GM18868 (cell line): Measurements from ENCODE around the gene CCNL1.
A peak's percentile ranks its signal among the peaks of the same experiment; 100 is the strongest.

Experiments used
- ATAC-seq: cut with Tn5 transposase; IDR thresholded peaks from one replicate; pipeline ENCODE4 v1.9.1; 2021; ENCODE audit warnings: mild to moderate bottlenecking, moderate library complexity; ENCODE audit not compliant: unreplicated experiment

Gene CCNL1

DNA sequence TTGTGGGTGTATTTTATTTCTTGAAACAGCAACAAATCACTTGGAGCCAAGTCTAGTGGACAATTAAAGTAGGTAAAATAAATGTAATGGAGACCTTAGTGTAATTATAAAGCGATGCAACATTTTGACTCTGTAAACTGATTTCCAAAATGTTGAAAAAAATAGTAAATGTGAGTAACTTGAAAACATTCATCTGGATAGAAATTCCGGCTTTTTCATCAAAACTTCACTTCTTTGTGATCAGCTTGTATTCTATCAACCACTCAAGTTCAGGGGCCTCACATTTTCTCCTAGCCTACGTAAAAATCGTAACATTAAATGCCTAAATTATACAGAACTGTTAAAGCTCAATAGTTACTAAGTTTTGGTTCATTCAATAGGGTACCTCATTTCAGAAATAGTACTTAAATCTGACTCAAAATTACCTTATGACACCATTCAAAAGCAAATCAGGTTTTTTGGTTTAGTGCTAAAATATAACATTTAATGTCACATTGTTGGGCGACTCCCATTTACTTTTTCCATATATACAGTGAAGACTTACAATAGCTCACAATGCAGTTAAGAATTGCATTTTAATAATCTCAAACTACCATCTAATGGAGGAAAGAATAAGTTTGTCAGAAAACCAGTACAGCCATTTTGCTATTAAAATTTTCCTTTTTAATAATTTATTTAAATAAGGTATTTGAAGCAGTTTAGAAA is 12.7 kb downstream of the CCNL1 start:
- no peak for ATAC-seq

- no peak for ATAC-seq
These were observed 14.2 kb downstream of the CCNL1 start for GRCh38 chr3:157145606-157146322.

- no peak for ATAC-seq
These were observed 17.6 kb downstream of the CCNL1 start for GRCh38 chr3:157142315-157142714.

DNA sequence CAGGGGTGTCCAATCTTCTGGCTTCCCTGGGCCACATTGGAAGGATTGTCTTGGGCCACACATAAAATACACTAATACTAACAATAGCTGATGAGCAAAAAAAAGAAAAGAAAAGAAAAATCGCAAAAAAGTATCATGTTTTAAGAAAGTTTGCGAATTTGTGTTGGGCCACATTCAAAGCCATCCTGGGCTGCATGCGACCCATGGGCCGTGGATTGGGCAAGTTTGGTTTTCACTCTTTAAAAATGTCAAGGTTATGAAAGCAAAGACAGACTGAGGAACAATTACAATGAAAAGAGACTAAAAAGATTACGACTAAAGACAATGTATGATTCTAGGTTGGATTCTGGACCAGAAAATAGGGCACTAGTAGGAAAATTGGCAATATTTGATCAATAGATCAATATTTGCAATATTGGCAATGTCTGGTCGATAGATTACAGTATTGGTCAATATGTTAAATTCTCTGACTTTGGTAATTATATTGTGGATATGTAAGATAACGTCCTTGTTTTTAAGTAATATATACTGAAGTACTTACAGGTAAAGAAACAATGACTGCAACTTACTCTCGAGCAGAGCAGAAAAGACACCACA is 19.9 kb downstream of the CCNL1 start:
- no peak for ATAC-seq

GRCh38 chr3:157136647-157137387 is 23.1 kb downstream of the CCNL1 start:
- ATAC-seq: no peak

DNA sequence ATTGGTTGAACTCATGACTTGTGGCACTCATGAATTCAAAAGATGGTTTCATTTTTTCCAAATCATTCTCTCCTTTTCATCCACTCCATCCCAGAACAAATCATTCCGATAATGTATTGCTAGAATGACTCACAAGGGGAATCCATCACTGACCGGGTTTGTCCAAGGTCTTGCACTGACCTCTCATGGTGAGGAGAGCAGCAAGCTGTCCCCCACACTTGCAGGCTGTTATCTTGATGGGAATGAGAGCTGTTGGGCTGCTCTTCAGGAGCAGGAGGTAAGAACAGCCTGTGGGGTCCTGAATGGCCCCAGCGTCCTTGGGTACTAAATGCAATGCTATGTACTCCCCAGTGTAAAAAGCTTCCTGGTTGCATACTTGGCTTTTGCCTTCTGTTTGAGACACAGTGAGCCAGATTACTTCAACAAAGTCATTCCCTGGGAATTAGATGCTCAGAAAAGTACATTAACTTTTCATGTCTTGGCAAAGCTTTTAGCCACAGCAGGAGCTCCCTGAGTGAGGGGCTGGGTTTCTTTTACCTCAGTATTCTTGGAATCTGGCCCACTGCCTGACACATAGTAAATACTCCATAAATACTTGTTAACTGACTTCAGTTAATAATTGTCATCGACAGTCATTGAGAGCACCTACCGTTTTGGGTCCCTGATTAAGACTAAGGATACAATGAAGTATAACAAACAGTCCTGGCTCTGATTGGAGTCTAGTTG is 24.1 kb downstream of the CCNL1 start:
- ATAC-seq: no peak

GRCh38 chr3:157134620-157135191 is 25.2 kb downstream of the CCNL1 start:
- ATAC-seq: peak; percentile 50

DNA sequence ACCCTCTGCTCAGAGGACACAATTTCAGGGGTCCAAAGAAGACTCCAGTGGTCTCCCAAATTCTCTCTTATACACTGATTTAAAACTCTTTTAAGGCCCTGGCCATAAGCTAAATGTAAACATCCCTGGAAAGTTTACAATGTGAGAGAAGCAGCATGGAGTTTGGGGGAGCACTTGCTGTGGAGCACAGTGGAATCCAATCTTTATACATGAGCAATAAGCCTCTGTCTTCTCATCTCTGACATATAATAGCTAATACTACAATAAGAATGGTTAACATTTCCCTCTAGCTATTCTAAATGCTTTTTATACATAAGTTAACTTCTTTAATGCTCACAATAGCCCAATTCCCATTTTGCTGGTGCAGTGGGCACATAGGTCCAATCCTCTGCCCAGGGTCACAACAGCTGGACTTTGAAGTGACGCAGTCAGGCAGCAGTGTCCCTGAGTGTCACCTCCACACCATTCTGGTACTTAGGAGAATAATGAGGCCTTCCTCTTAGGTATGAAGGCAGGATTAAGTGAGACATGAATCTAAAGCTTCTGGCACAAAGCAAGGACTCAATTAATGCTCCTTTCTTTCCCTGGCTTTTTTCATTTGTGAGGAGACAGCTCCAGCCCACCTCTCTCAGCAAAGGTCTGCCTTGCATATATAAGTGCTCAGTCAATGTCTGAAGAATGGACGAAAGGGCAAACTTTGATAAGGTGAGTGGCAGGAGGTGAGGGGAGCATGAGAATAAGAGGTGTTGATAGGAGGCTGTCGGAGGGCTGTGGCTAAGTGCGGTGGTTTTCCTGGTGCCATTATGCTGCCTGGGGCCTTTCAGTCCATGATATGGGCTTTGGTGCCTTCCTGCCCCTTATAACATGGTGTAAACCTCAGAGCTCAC is 26.3 kb downstream of the CCNL1 start:
- ATAC-seq: no peak

DNA sequence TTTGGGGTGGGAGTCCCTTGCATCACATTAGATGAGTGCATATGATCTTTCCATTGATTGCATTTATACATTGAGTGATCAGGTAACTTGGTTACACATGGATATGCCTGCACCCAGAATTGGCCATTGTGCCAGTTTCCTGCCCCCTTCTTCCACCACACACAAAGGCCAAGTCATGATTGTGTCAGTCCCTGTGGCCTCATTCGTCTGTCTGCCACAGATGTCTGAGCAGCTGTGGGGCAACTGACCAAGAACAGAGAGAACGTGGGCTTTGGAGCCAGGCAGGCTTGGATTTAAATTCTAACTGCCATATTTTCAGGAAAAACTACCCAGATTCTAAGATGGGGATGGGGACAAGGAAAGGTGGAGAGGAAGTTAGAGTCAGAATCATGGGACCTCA is 27.0 kb downstream of the CCNL1 start:
- no peak for ATAC-seq

DNA sequence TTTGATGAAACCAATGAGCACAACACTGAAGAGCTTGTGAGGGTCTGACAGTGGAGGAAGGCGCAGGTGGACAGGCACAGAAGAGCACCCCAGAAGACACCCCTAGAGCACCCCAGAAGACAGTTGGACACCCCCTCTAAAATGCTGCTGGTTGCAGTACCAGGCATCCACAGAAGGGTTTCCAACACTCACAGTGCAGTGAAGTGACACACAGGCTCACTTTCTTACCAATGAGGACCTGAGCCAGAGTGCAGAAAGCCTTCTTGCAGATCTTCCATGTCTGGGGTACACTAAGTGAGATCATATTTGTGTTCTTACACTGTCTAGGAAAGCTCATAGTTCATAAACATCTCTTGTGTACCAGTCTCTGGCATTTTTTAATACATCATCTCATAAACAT is 27.6 kb downstream of the CCNL1 start:
- ATAC-seq: no peak

- ATAC-seq: no peak
These were observed 28.1 kb downstream of the CCNL1 start for GRCh38 chr3:157131861-157132260.

- no peak for ATAC-seq
These were observed 29.3 kb downstream of the CCNL1 start for GRCh38 chr3:157130467-157131251.

GRCh38 chr3:157129803-157130466 is 30.0 kb downstream of the CCNL1 start:
- ATAC-seq: no peak

- peak; percentile 10 for ATAC-seq
These were observed 30.9 kb downstream of the CCNL1 start for GRCh38 chr3:157128771-157129681.

GRCh38 chr3:157127831-157128767 is 31.8 kb downstream of the CCNL1 start:
- peak; percentile 68 for ATAC-seq

DNA sequence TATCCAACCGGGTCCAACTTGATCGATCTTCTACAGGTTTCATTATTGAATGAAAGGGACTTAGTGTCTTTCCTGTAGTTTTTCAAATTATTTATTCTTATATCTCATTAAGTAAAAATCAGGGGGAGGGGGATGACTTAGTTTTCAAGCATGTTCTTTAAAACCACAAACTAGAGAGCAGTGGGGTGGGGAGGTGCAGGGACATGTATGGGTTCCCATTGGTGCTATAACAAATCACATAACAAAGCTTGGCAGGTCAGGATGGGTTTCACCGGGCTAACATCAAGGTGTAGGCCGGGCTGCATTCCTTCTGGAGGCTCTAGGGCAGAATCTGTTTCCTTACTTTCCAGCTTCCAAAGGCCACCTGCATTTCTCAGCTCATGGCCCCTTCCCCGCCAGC is 32.7 kb downstream of the CCNL1 start:
- no peak for ATAC-seq
